Gastroesophageal sphincter (tissue), 4 donors: ENCODE measurements around the gene C12orf42. TPM values are rescaled to one million over a fixed set of nuclear protein-coding genes. Genes with fewer than 3 reads are reported as not detected.

Experiments used
- ATAC-seq: fragments of 150-250 bp; one replicate; pipeline ENCODE4 v1.9.1; 2016; ENCODE audit warnings: mild to moderate bottlenecking, moderate library complexity
- H3K27ac ChIP-seq, 4 donors: fragments of 200-600 bp; sonication (generic) in 3 of 4; 1 replicate in 3 of 4; 2 replicates in 1 of 4; pipeline ENCODE4 v1.5.1; 2016 to 2019
- H3K27me3 ChIP-seq: fragments of 200-600 bp; sonication (generic); one replicate; pipeline ENCODE4 v1.5.1; 2019
- H3K36me3 ChIP-seq, 2 donors: fragments of 200-600 bp; sonication (generic); one replicate each; pipeline ENCODE4 v1.5.1; 2019; ENCODE audit warnings: control low read depth in 1 of 2
- H3K4me1 ChIP-seq, 3 donors: fragments of 200-600 bp; sonication (generic); 1 replicate in 2 of 3; 2 replicates in 1 of 3; pipeline ENCODE4 v1.5.1; 2016 to 2019; ENCODE audit warnings: control low read depth in 2 of 3
- H3K4me3 ChIP-seq, 2 donors: fragments of 200-600 bp; sonication (generic); one replicate each; pipeline ENCODE4 v1.5.1; 2019; ENCODE audit warnings: mild to moderate bottlenecking in 1 of 2, moderate library complexity in 1 of 2
- H3K9me3 ChIP-seq, 3 donors: fragments of 200-600 bp; sonication (generic); one replicate each; pipeline ENCODE4 v1.5.1; 2017 to 2019; ENCODE audit warnings: control low read depth in 2 of 3
- EP300 ChIP-seq: sonication (generic); formaldehyde crosslinking; IDR thresholded peaks from one replicate; pipeline ENCODE4 v1.6.1; 2017; ENCODE audit warnings: antibody characterized with exemption, mild to moderate bottlenecking
- POLR2A ChIP-seq, 2 donors: fragments of 450-650 bp; IDR thresholded peaks; one replicate each; pipeline ENCODE4 v1.6.1; 2017; ENCODE audit warnings: antibody characterized with exemption in 2 of 2, mild to moderate bottlenecking in 2 of 2, moderate library complexity in 1 of 2
- POLR2AphosphoS5 ChIP-seq: sonication (generic); formaldehyde crosslinking; IDR thresholded peaks from one replicate; pipeline ENCODE4 v1.6.1; 2017; ENCODE audit warnings: antibody characterized with exemption
- WGBS, 2 donors: methylation state at CpG; one replicate each; pipeline ENCODE4 v1.1.5; 2018; ENCODE audit warnings: low coverage in 1 of 2; 5-methylcytosine and 5-hydroxymethylcytosine counted together
- total RNA-seq, 4 donors: library from RNA; depleted of rRNA; stranded (reverse); fragments of >200 nt; gene quantifications; one replicate each; pipeline ENCODE4 v1.1.0, GENCODE V29; 2016
- TF ChIP-seq, protein P1 (sequence below), 4 experiments: fragments of 200-600 bp in 2 of 4; fragments of 450-650 bp in 2 of 4; sonication (generic) in 1 of 4; IDR thresholded peaks; one replicate each; pipeline ENCODE4 v1.5.1; 2017 to 2019; ENCODE audit warnings: antibody characterized with exemption in 4 of 4, mild to moderate bottlenecking in 2 of 4, moderate library complexity in 2 of 4

C12orf42 gene
- total RNA-seq, 4 donors from 2014 or later = not detected

DNA sequence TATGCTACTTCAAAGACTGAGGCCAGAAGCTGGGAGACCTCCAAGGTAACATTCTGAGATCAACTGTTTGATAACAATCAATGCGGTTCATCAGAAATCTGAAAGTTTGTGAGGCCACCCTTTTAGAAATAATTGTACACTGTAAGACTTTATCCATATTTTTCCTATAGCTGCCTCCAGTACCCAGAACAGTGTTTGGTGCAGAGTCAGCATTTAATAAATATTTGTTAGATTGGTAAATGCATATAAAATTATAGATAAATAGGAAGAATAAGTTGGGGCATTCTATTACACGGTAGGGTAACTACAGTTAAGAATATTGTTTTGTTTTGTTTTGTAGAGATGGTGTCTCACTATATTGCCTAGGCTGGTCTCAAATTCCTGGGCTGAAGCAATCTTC is 141.4 kb downstream of the C12orf42 start:
- Histone ChIP-seq H3K9me3 (no peaks in the 10 kb centered on the region), H3K27ac (no peak overlapping the region), H3K36me3 (no peaks in the 10 kb centered on the region), H3K4me3 (no peak overlapping the region), H3K4me1 (no peaks in the 10 kb centered on the region), H3K27me3 (no peaks in the 10 kb centered on the region)
- no peak for ATAC-seq
- 79 to 84% methylated on average over 2 of the region's 2 CpGs for WGBS, 2 donors
- TF ChIP-seq, protein P1, sequence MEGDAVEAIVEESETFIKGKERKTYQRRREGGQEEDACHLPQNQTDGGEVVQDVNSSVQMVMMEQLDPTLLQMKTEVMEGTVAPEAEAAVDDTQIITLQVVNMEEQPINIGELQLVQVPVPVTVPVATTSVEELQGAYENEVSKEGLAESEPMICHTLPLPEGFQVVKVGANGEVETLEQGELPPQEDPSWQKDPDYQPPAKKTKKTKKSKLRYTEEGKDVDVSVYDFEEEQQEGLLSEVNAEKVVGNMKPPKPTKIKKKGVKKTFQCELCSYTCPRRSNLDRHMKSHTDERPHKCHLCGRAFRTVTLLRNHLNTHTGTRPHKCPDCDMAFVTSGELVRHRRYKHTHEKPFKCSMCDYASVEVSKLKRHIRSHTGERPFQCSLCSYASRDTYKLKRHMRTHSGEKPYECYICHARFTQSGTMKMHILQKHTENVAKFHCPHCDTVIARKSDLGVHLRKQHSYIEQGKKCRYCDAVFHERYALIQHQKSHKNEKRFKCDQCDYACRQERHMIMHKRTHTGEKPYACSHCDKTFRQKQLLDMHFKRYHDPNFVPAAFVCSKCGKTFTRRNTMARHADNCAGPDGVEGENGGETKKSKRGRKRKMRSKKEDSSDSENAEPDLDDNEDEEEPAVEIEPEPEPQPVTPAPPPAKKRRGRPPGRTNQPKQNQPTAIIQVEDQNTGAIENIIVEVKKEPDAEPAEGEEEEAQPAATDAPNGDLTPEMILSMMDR (IDR thresholded peaks at IDR 0.05) = no peak
- no peak for TF ChIP-seq POLR2A (IDR thresholded peaks at IDR 0.05)
- no peak for TF ChIP-seq POLR2AphosphoS5
- TF ChIP-seq EP300 = no peak

DNA sequence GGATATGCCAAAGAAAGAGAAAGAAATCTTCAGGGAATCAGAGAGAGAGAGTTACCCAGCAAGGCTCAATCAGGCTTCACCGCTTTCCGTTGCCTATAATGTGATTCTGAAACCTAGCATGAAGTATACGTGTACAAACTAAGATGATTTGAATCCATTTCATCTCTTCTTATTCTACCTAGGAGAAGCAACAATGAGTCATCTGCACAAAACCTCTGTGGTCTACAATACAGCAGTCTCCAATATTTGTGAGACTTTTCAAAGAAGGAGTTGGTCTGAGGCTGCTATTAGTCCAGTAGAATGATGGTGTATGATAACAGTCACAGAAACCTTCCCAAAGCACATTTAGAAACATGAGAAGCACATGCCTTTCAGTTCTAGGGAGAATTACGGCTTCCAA is 141.9 kb downstream of the C12orf42 start:
- TF ChIP-seq, protein P1 (IDR thresholded peaks at IDR 0.05) = no peak
- TF ChIP-seq POLR2AphosphoS5 = no peak
- no peak for TF ChIP-seq EP300
- no peak for TF ChIP-seq POLR2A (IDR thresholded peaks at IDR 0.05)
- Histone ChIP-seq H3K27me3 (no peaks in the 10 kb centered on the region), H3K9me3 (no peaks in the 10 kb centered on the region), H3K4me3 (no peak overlapping the region), H3K27ac (no peak overlapping the region), H3K4me1 (no peaks in the 10 kb centered on the region), H3K36me3 (no peaks in the 10 kb centered on the region)
- 79 to 80% methylated on average over 2 to 4 of the region's 4 CpGs for WGBS, 2 donors
- ATAC-seq = no peak

DNA sequence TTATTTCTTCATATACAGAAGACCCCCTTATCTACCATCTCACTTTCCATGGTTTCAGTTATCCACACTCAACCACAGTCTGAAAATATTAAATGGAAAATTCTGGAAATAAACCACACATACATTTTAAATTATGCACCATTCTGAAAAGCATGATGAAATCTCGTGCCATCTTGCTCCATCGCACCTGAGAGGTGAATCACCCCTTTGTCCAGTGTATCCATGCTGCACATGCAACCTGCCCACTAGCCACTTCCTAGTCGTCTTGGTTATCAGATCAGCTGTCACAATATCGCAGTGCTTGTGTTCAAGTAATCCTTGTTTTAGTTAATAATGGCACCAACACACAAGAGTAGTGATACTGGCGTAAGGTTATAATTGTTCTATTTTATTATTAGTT is 145.7 kb downstream of the C12orf42 start:
- TF ChIP-seq POLR2AphosphoS5 (no peak), POLR2A (IDR thresholded peaks at IDR 0.05) (no peak), EP300 (no peak)
- TF ChIP-seq, protein P1 (IDR thresholded peaks at IDR 0.05) = no peak
- Histone ChIP-seq H3K36me3 (no peaks in the 10 kb centered on the region), H3K27ac (no peak overlapping the region), H3K4me1 (no peaks in the 10 kb centered on the region), H3K27me3 (no peaks in the 10 kb centered on the region), H3K9me3 (no peaks in the 10 kb centered on the region), H3K4me3 (no peak overlapping the region)
- 79 to 100% methylated on average over 1 to 5 of the region's 5 CpGs for WGBS, 2 donors
- ATAC-seq = no peak

DNA sequence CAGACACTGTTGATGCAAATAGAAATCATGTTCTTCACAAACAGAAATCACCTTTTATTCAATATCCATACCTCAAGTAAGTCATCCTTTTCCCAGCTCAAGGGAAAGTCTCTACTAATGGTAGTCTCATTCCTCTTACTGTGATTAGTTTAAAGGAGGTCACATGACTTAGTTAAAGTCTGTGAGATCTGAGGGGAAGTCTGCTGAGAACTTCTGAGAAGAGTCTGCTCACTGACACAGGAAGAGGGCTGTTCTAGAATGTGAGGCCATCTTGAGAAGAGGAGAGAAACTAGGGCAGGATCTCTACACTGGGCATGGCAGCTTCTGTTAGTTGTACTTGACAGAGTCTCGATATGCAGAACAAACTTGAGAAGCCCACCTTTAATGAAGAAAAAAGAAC is 146.8 kb downstream of the C12orf42 start:
- 89 to 91% methylated on average over 1 of the region's 1 CpG for WGBS, 2 donors
- TF ChIP-seq EP300 = no peak
- TF ChIP-seq POLR2A (IDR thresholded peaks at IDR 0.05) = no peak
- TF ChIP-seq, protein P1 (IDR thresholded peaks at IDR 0.05) = no peak
- TF ChIP-seq POLR2AphosphoS5 = no peak

DNA sequence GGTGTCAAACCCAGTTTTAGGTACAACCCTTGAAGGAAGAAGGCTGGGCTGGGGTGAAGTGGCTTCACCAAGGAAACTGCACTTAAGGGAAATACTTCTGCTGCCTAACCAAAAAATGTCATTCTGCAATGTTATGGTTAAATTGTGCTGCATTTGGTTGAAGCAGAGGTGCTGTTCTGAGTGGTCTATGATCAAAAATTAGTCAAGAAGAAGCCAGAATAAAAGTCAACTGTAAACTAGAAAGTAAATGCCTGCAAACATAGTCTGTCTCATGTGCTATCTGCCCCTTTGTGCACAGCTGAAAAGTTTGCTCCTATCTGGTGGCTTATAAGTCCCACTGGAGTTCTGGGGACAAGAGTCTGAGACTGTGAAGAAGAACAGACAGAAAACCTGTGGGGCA is 158.8 kb downstream of the C12orf42 start:
- ATAC-seq = no peak

More for the DNA sequence above, 146.8 kb downstream of the C12orf42 start:
- ATAC-seq = no peak
- H3K4me3 ChIP-seq = no peak overlapping the region
- no peaks in the 10 kb centered on the region for H3K9me3 ChIP-seq
- no peaks in the 10 kb centered on the region for H3K27me3 ChIP-seq
- H3K36me3 ChIP-seq = no peaks in the 10 kb centered on the region
- H3K4me1 ChIP-seq = no peaks in the 10 kb centered on the region
- H3K27ac ChIP-seq = no peak overlapping the region

More for the DNA sequence above, 158.8 kb downstream of the C12orf42 start:
- Histone ChIP-seq H3K27me3 (peaks cover 11% of the 10 kb centered on the region), H3K27ac (no peak overlapping the region), H3K36me3 (no peaks in the 10 kb centered on the region), H3K4me1 (no peaks in the 10 kb centered on the region), H3K9me3 (peaks cover 0 to 4% (median 0%) of the 10 kb centered on the region in 3 donors), H3K4me3 (no peak overlapping the region)
- TF ChIP-seq POLR2AphosphoS5 (no peak), POLR2A (IDR thresholded peaks at IDR 0.05) (no peak), EP300 (no peak)
- TF ChIP-seq, protein P1 (IDR thresholded peaks at IDR 0.05) = no peak
